LHCN-M2 (cell line): ENCODE results near the gene EIF2S2. TPM values are rescaled to one million over a fixed set of nuclear protein-coding genes. Genes with fewer than 3 reads are reported as not detected.

Source experiments
- DNase-seq: peaks from one replicate; pipeline ENCODE4 v3.0.0-alpha.2; 2012; ENCODE audit warnings: low read depth
- total RNA-seq: library from RNA; depleted of rRNA; stranded (reverse); fragments of >200 nt; gene quantifications from 2 replicates; pipeline ENCODE4 v1.2.3, GENCODE V29; 2014

EIF2S2 gene
- total RNA-seq, 1 experiment from 2014 or later = 83.6 TPM

- no peak for DNase-seq
These were observed 22.2 kb downstream of the EIF2S2 start for GRCh38 chr20:34089655-34090345.

- no peak for DNase-seq
These were observed 22.9 kb downstream of the EIF2S2 start for GRCh38 chr20:34089175-34089479.

- DNase-seq = no peak
These were observed 23.5 kb downstream of the EIF2S2 start for GRCh38 chr20:34088305-34089174.

GRCh38 chr20:34085544-34086040 lies 26.5 kb downstream of the EIF2S2 start:
- DNase-seq = no peak

- DNase-seq = no peak
These were observed 27.7 kb downstream of the EIF2S2 start for GRCh38 chr20:34084227-34084923.

- no peak for DNase-seq
These were observed 28.3 kb downstream of the EIF2S2 start for GRCh38 chr20:34083781-34084180.

GRCh38 chr20:34083137-34083536 lies 28.9 kb downstream of the EIF2S2 start:
- DNase-seq = peak; percentile 99

- DNase-seq = no peak
These were observed 29.7 kb downstream of the EIF2S2 start for GRCh38 chr20:34082232-34082887.

GRCh38 chr20:34079818-34080217 lies 32.2 kb downstream of the EIF2S2 start:
- no peak for DNase-seq

GRCh38 chr20:34078540-34078939 lies 33.5 kb downstream of the EIF2S2 start:
- no peak for DNase-seq

GRCh38 chr20:34076952-34077351 lies 35.1 kb downstream of the EIF2S2 start:
- DNase-seq = no peak

- DNase-seq = no peak
These were observed 36.4 kb downstream of the EIF2S2 start for GRCh38 chr20:34075647-34076046.

- no peak for DNase-seq
These were observed 37.8 kb downstream of the EIF2S2 start for GRCh38 chr20:34074101-34074760.

GRCh38 chr20:34072778-34073177 lies 39.3 kb downstream of the EIF2S2 start:
- no peak for DNase-seq

GRCh38 chr20:34072076-34072475 lies 40.0 kb downstream of the EIF2S2 start:
- no peak for DNase-seq

GRCh38 chr20:34070859-34071258 lies 41.2 kb downstream of the EIF2S2 start:
- DNase-seq = no peak

- no peak for DNase-seq
These were observed 42.0 kb downstream of the EIF2S2 start for GRCh38 chr20:34070079-34070439.

- peak; percentile 78 for DNase-seq
These were observed 42.5 kb downstream of the EIF2S2 start for GRCh38 chr20:34069341-34070078.

- DNase-seq = no peak
These were observed 44.0 kb downstream of the EIF2S2 start for GRCh38 chr20:34068001-34068400.

- DNase-seq = no peak
These were observed 45.5 kb downstream of the EIF2S2 start for GRCh38 chr20:34066476-34067090.
